Naive thymus-derived CD8-positive, alpha-beta T cell (primary cell): ENCODE data around the gene SIK3. TPM values are rescaled to one million over a fixed set of nuclear protein-coding genes. Genes with fewer than 3 reads are reported as not detected.

Source experiments
- ATAC-seq, 2 donors: fragments of 150-1000 bp; cut with Tn5 transposase in 1 of 2; sonication (Bioruptor Pico), chemical (Tn5 transposase) in 1 of 2; 1 replicate in 1 of 2; 2 replicates in 1 of 2; pipeline ENCODE4 v1.10.0; 2021; ENCODE audit warnings: mild to moderate bottlenecking in 2 of 2, moderate library complexity in 2 of 2
- POLR2A ChIA-PET: fragments of 350-600 bp; sonication (Branson Sonifier 250); formaldehyde crosslinking; loops from one replicate; lab custom pipeline; 2021; ENCODE audit warnings: antibody characterized with exemption; lab: Charles Lee
- DNase-seq, 10 donors: peaks; one replicate each; pipeline versions ENCODE4 v3.0.0 to v3.0.0-alpha.2; 2020 to 2022
- H3K27ac Mint-ChIP-seq, 10 donors: one replicate each; pipeline ENCODE4 v1.8.0; 2020 to 2022; ENCODE audit warnings: mild to moderate bottlenecking in 10 of 10, mixed read lengths in 10 of 10, moderate library complexity in 4 of 10, inconsistent platforms in 1 of 10
- H3K27me3 Mint-ChIP-seq, 5 donors: one replicate each; pipeline ENCODE4 v1.8.0; 2021 to 2022; ENCODE audit warnings: mixed read lengths in 5 of 5
- H3K36me3 Mint-ChIP-seq, 3 donors: one replicate each; pipeline ENCODE4 v1.8.0; 2020 to 2022; ENCODE audit warnings: mixed read lengths in 3 of 3, mild to moderate bottlenecking in 2 of 3, inconsistent platforms in 1 of 3
- H3K4me1 Mint-ChIP-seq, 4 donors: one replicate each; pipeline ENCODE4 v1.8.0; 2021 to 2022; ENCODE audit warnings: mixed read lengths in 4 of 4
- H3K4me3 Mint-ChIP-seq, 10 donors: one replicate each; pipeline ENCODE4 v1.8.0; 2020 to 2022; ENCODE audit warnings: mild to moderate bottlenecking in 10 of 10, mixed read lengths in 10 of 10, moderate library complexity in 6 of 10, inconsistent platforms in 1 of 10
- H3K9me3 Mint-ChIP-seq, 9 donors: one replicate each; pipeline ENCODE4 v1.8.0; 2020 to 2022; ENCODE audit warnings: mixed read lengths in 9 of 9, mild to moderate bottlenecking in 3 of 9, inconsistent platforms in 1 of 9, moderate library complexity in 1 of 9
- polyA plus RNA-seq, 3 donors: library from polyadenylated mRNA; unstranded; fragments of 300-500 nt; fragmentation: Illumina TruSeq; gene quantifications; one replicate each; pipeline ENCODE4 v1.2.3, GENCODE V29; 2021
- total RNA-seq, 8 experiments: library from RNA in 2 of 8; stranded (reverse) in 2 of 8; gene quantifications; one replicate each; pipeline ENCODE4 v1.2.3 and lab custom pipeline; 2021 to 2026

SIK3 gene
- total and polyA plus RNA-seq, 5 experiments from 2014 or later: 14.1 to 69.2 (median 16.2) TPM

GRCh38 chr11:116859175-116859574, 239.1 kb downstream of the SIK3 start:
- DNase-seq (no peak), ATAC-seq (no peak)
- no peak overlapping the region for H3K4me3 Mint-ChIP-seq
- H3K36me3 Mint-ChIP-seq: peaks cover 4 to 77% (median 51%) of the 10 kb centered on the region in 3 donors
- H3K27ac Mint-ChIP-seq: peak overlapping the region in 3 of 10 donors; percentile 13 to 56 (median 50)
- H3K9me3 Mint-ChIP-seq: no peaks in the 10 kb centered on the region
- H3K4me1 Mint-ChIP-seq: peaks cover 15 to 31% (median 28%) of the 10 kb centered on the region in 4 donors
- H3K27me3 Mint-ChIP-seq: no peaks in the 10 kb centered on the region
- POLR2A ChIA-PET: interaction anchor here (0.9 kb wide), 1 partner anchor 23 kb away, joined by 3 read pairs; no protein-coding TSS in a partner anchor

- POLR2A ChIA-PET: no interaction called here
- H3K36me3 Mint-ChIP-seq: peaks cover 4 to 64% (median 46%) of the 10 kb centered on the region in 3 donors
- H3K4me3 Mint-ChIP-seq: no peak overlapping the region
- H3K4me1 Mint-ChIP-seq: peaks cover 20 to 44% (median 41%) of the 10 kb centered on the region in 4 donors
- DNase-seq (no peak), ATAC-seq (no peak)
- no peaks in the 10 kb centered on the region for H3K27me3 Mint-ChIP-seq
- peak overlapping the region in 2 of 10 donors; percentile 25 to 41 for H3K27ac Mint-ChIP-seq
- H3K9me3 Mint-ChIP-seq: no peaks in the 10 kb centered on the region
Measured at GRCh38 chr11:116857936-116858335, 240.3 kb downstream of the SIK3 start.

- Mint-ChIP-seq H3K4me1 (peaks cover 25 to 50% (median 47%) of the 10 kb centered on the region in 4 donors), H3K4me3 (no peak overlapping the region), H3K27me3 (no peaks in the 10 kb centered on the region), H3K27ac (peak overlapping the region in 1 of 10 donors; percentile 48), H3K36me3 (peaks cover 4 to 58% (median 43%) of the 10 kb centered on the region in 3 donors), H3K9me3 (no peaks in the 10 kb centered on the region)
- POLR2A ChIA-PET: interaction anchor here (0.6 to 1.5 kb wide), 2 partner anchors 66 to 287 kb away, joined by 3 read pairs; partner anchors contain the start of genes APOA5 and PAFAH1B2
- DNase-seq (no peak), ATAC-seq (no peak)
Measured at GRCh38 chr11:116857316-116857715, 240.9 kb downstream of the SIK3 start.

- Mint-ChIP-seq H3K27ac (peak overlapping the region in 7 of 10 donors; percentile 5 to 86 (median 52)), H3K27me3 (no peaks in the 10 kb centered on the region), H3K9me3 (no peaks in the 10 kb centered on the region), H3K4me3 (peak overlapping the region in 3 of 10 donors; percentile 28 to 48 (median 36)), H3K36me3 (peaks cover 0 to 49% (median 34%) of the 10 kb centered on the region in 3 donors), H3K4me1 (peaks cover 27 to 59% (median 56%) of the 10 kb centered on the region in 4 donors)
- ATAC-seq (no peak), DNase-seq (no peak)
- POLR2A ChIA-PET: interaction anchor here (1.5 to 6.3 kb wide), 2 partner anchors 21 to 288 kb away, joined by 3 to 60 read pairs; partner anchors contain the start of genes APOA1 and PAFAH1B2
Measured at GRCh38 chr11:116856423-116856822, 241.8 kb downstream of the SIK3 start.

GRCh38 chr11:116855413-116855812, 242.8 kb downstream of the SIK3 start:
- H3K27ac Mint-ChIP-seq: peak overlapping the region; percentile 27 to 92 (median 80)
- peaks cover 0 to 40% (median 26%) of the 10 kb centered on the region in 3 donors for H3K36me3 Mint-ChIP-seq
- POLR2A ChIA-PET: interaction anchor here (0.7 to 6.3 kb wide), 3 partner anchors 20 to 146 kb away, joined by 3 to 60 read pairs (median 11); partner anchors contain the start of genes APOA1 and APOA5
- H3K9me3 Mint-ChIP-seq: no peaks in the 10 kb centered on the region
- no peak for DNase-seq
- no peak for ATAC-seq
- H3K27me3 Mint-ChIP-seq: no peaks in the 10 kb centered on the region
- H3K4me1 Mint-ChIP-seq: peaks cover 31 to 67% (median 64%) of the 10 kb centered on the region in 4 donors
- H3K4me3 Mint-ChIP-seq: peak overlapping the region in 9 of 10 donors; percentile 47 to 79 (median 64)

- Mint-ChIP-seq H3K4me3 (peak overlapping the region; percentile 49 to 87 (median 64)), H3K27ac (peak overlapping the region; percentile 10 to 89 (median 84)), H3K4me1 (peaks cover 41 to 77% (median 74%) of the 10 kb centered on the region in 4 donors), H3K9me3 (no peaks in the 10 kb centered on the region), H3K36me3 (peaks cover 0 to 32% (median 17%) of the 10 kb centered on the region in 3 donors), H3K27me3 (no peaks in the 10 kb centered on the region)
- POLR2A ChIA-PET: interaction anchor here (0.7 to 6.3 kb wide), 11 partner anchors 11 to 377 kb away, joined by 3 to 60 read pairs (median 5); partner anchors contain the start of genes APOA1, APOA4, APOA5 and BUD13
- DNase-seq (peak in 9 of 10 donors; percentile 32 to 84 (median 68)), ATAC-seq (peak; percentile 95 to 96)
Measured at GRCh38 chr11:116853461-116854073, 244.7 kb downstream of the SIK3 start.

GRCh38 chr11:116852261-116853031, 245.8 kb downstream of the SIK3 start:
- no peak for ATAC-seq

GRCh38 chr11:116851626-116852025, 246.6 kb downstream of the SIK3 start:
- POLR2A ChIA-PET: interaction anchor here (0.5 to 6.3 kb wide), 3 partner anchors 11 to 247 kb away, joined by 3 to 60 read pairs (median 4); partner anchors contain the start of gene APOA1

More at GRCh38 chr11:116852261-116853031, 245.8 kb downstream of the SIK3 start:
- H3K27me3 Mint-ChIP-seq: no peaks in the 10 kb centered on the region
- H3K36me3 Mint-ChIP-seq: peaks cover 0 to 27% (median 7%) of the 10 kb centered on the region in 3 donors
- H3K4me3 Mint-ChIP-seq: peak overlapping the region; percentile 13 to 87 (median 66)
- H3K9me3 Mint-ChIP-seq: no peaks in the 10 kb centered on the region
- POLR2A ChIA-PET: interaction anchor here (1.2 to 6.3 kb wide), 7 partner anchors 10 to 378 kb away, joined by 3 to 60 read pairs (median 5); partner anchors contain the start of genes APOA1, APOA4, BUD13 and PAFAH1B2
- DNase-seq: no peak
- peak overlapping the region; percentile 72 to 89 (median 84) for H3K27ac Mint-ChIP-seq
- H3K4me1 Mint-ChIP-seq: peaks cover 41 to 77% (median 74%) of the 10 kb centered on the region in 4 donors

GRCh38 chr11:116849486-116849885, 248.7 kb downstream of the SIK3 start:
- POLR2A ChIA-PET: interaction anchor here (1.9 kb wide), 1 partner anchor 13 kb away, joined by 6 read pairs; no protein-coding TSS in a partner anchor
- H3K4me1 Mint-ChIP-seq: peaks cover 31 to 49% (median 49%) of the 10 kb centered on the region in 4 donors
- peaks cover 9 to 45% (median 18%) of the 10 kb centered on the region in 3 donors for H3K36me3 Mint-ChIP-seq
- no peak overlapping the region for H3K4me3 Mint-ChIP-seq
- H3K27me3 Mint-ChIP-seq: no peaks in the 10 kb centered on the region
- ATAC-seq (no peak), DNase-seq (no peak)
- H3K9me3 Mint-ChIP-seq: no peaks in the 10 kb centered on the region
- peak overlapping the region in 3 of 10 donors; percentile 3 to 24 (median 21) for H3K27ac Mint-ChIP-seq

More at GRCh38 chr11:116851626-116852025, 246.6 kb downstream of the SIK3 start:
- peaks cover 4 to 27% (median 6%) of the 10 kb centered on the region in 3 donors for H3K36me3 Mint-ChIP-seq
- DNase-seq: peak in 9 of 10 donors; percentile 6 to 72 (median 52)
- peak; percentile 44 to 47 for ATAC-seq
- peaks cover 41 to 70% (median 69%) of the 10 kb centered on the region in 4 donors for H3K4me1 Mint-ChIP-seq
- no peaks in the 10 kb centered on the region for H3K9me3 Mint-ChIP-seq
- H3K27ac Mint-ChIP-seq: peak overlapping the region; percentile 71 to 89 (median 84)
- no peaks in the 10 kb centered on the region for H3K27me3 Mint-ChIP-seq
- H3K4me3 Mint-ChIP-seq: peak overlapping the region; percentile 55 to 87 (median 68)

GRCh38 chr11:116849060-116849459, 249.2 kb downstream of the SIK3 start:
- Mint-ChIP-seq H3K27me3 (no peaks in the 10 kb centered on the region), H3K36me3 (peaks cover 9 to 46% (median 18%) of the 10 kb centered on the region in 3 donors), H3K9me3 (no peaks in the 10 kb centered on the region), H3K4me1 (peaks cover 29 to 45% (median 45%) of the 10 kb centered on the region in 4 donors), H3K27ac (no peak overlapping the region), H3K4me3 (no peak overlapping the region)
- POLR2A ChIA-PET: interaction anchor here (1.9 kb wide), 1 partner anchor 13 kb away, joined by 6 read pairs; no protein-coding TSS in a partner anchor
- DNase-seq (no peak), ATAC-seq (no peak)

GRCh38 chr11:116847612-116848011, 250.6 kb downstream of the SIK3 start:
- POLR2A ChIA-PET: interaction anchor here (1.9 kb wide), 1 partner anchor 11 kb away, joined by 6 read pairs; no protein-coding TSS in a partner anchor

More at GRCh38 chr11:116847612-116848011, 250.6 kb downstream of the SIK3 start:
- no peaks in the 10 kb centered on the region for H3K9me3 Mint-ChIP-seq
- peak overlapping the region in 1 of 10 donors; percentile 37 for H3K4me3 Mint-ChIP-seq
- H3K36me3 Mint-ChIP-seq: peaks cover 9 to 57% (median 18%) of the 10 kb centered on the region in 3 donors
- peaks cover 22 to 31% (median 30%) of the 10 kb centered on the region in 4 donors for H3K4me1 Mint-ChIP-seq
- ATAC-seq: no peak
- H3K27ac Mint-ChIP-seq: no peak overlapping the region
- no peak for DNase-seq
- no peaks in the 10 kb centered on the region for H3K27me3 Mint-ChIP-seq
